D721Med (cell line): ENCODE measurements around the gene UGT1A8.

ENCODE experiments used
- DNase-seq: peaks from one replicate; pipeline ENCODE4 v3.0.0; 2011; ENCODE audit warnings: low spot score; ENCODE audit not compliant: insufficient read length
- FAIRE-seq: peaks from 2 replicates; lab custom pipeline; 2011; peaks lifted over from hg19 to GRCh38; lab: Jason Lieb, UNC
- TF ChIP-seq, protein P1 (sequence below): IDR thresholded peaks from 2 replicates; pipeline ENCODE4 v1.5.1; 2012; ENCODE audit warnings: mild to moderate bottlenecking, control low read depth; ENCODE audit not compliant: insufficient read depth; ENCODE audit errors: missing control alignments

The UGT1A8 gene

DNA sequence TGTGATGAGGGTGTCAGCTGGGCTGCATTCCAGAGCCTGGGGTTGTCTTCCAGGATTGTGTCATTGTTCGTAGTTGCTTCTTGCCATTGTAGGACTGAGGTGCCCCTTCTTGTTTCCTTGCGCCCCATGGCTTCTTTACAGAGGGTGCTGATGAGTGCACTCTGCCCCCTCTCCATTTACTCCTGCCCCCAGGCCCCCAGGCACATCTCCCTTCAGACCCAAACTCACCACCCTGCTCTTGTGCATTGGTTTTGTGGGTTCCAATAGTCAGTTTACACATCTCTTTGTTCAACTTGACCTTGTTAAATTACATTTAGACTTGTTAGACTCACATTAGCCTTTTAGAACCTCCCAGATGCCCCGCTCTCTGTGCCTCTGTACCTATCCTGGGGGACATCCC, 203.8 kb downstream of the UGT1A8 start:
- FAIRE-seq (no peak), DNase-seq (no peak)
- TF ChIP-seq, protein P1, sequence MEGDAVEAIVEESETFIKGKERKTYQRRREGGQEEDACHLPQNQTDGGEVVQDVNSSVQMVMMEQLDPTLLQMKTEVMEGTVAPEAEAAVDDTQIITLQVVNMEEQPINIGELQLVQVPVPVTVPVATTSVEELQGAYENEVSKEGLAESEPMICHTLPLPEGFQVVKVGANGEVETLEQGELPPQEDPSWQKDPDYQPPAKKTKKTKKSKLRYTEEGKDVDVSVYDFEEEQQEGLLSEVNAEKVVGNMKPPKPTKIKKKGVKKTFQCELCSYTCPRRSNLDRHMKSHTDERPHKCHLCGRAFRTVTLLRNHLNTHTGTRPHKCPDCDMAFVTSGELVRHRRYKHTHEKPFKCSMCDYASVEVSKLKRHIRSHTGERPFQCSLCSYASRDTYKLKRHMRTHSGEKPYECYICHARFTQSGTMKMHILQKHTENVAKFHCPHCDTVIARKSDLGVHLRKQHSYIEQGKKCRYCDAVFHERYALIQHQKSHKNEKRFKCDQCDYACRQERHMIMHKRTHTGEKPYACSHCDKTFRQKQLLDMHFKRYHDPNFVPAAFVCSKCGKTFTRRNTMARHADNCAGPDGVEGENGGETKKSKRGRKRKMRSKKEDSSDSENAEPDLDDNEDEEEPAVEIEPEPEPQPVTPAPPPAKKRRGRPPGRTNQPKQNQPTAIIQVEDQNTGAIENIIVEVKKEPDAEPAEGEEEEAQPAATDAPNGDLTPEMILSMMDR, result no peak

DNA sequence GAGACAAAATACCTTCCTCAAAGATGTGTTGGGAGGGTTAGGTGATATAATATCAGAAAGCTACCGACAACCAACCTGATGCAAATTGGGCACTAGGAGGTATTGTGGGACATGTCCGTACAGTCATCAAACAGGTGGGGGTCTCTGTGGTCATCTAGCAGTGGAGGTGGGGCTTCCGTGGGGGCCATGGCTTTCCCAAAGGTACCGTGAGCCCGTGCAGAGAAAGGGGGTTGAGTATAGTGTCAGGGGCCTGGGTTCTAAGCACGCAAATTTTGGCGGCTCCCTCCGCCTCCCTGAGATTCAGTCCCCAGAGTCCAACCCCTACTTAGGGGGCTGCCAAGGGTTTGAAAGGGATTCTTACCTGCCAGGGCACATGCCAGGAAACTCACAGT, 204.3 kb downstream of the UGT1A8 start:
- FAIRE-seq (no peak), DNase-seq (no peak)
- TF ChIP-seq, protein P1, result no peak

DNA sequence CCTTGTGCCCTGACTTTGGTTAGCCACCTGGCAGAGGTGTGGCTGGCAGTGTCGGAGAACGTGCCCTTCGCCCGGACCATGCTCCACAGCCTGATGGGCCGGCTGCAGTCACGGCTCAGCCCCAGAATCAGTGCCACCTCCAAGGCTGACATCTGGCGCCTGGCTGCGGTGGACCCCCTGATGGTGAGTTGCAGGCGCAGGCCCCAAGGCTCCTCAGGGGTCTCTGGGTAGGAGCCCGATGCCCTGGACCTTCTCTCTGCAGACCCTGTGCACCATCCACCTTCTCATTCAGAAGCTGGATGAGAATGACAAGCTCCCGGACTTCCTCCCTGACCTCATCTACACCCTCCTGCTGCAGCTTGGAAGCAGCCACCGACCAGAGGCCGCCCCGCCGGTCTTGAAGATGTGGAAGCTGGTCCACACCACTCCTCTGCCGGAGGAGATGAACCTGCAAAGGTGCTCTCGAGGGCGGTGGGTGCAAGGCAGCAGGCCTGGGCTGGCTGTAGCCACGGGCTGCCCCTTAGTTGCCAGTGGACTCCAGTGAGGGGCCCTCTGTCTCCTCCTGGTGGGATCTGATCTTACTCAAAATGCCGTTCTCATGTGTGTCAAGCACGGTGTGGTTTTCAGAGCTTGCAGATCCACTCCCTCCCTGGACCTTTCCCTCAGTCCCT, 204.8 kb downstream of the UGT1A8 start:
- TF ChIP-seq, protein P1, result no peak
- FAIRE-seq (no peak), DNase-seq (no peak)
